MM.1S (cell line): ENCODE data around the gene PARK7.

ENCODE experiments used
- EZH2phosphoT487 ChIP-seq: fragments of 300-600 bp; sonication (generic); IDR thresholded peaks from 2 replicates; pipeline ENCODE4 v1.6.1; 2018; ENCODE audit warnings: antibody characterized with exemption, low read length
- TF ChIP-seq, protein P1 (sequence below): fragments of 300-600 bp; sonication (generic); IDR thresholded peaks from 2 replicates; pipeline ENCODE4 v1.5.1; 2016; ENCODE audit warnings: antibody characterized with exemption, low read length, mixed read lengths

DNA sequence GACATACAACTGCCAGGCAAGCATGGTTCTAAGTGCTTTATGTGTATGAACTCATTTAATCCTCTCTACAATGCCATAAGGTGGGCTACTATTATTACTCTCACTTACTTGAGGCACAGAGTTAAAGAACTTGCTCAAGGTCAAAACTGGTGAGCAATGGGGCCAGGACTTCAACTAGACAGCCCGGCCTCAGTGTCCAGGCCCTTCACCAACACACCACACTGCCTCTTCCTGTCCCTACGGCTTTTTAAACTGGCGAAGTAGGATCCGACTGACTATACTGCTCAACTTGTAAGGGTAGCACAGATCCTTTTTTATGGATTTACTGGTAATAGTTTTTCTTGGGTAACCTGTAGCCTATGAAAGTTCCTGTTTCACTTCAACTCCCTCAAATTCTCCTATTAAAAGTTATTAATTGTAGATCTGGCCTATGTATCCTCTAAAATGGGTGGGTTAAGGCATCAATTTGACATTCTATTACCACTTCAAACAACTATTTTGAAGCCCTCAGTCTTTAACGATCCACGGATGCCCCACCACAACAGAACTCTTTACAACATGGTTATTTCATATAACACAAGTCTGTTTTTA is 60.3 kb downstream of the PARK7 start:
- TF ChIP-seq, protein P1, sequence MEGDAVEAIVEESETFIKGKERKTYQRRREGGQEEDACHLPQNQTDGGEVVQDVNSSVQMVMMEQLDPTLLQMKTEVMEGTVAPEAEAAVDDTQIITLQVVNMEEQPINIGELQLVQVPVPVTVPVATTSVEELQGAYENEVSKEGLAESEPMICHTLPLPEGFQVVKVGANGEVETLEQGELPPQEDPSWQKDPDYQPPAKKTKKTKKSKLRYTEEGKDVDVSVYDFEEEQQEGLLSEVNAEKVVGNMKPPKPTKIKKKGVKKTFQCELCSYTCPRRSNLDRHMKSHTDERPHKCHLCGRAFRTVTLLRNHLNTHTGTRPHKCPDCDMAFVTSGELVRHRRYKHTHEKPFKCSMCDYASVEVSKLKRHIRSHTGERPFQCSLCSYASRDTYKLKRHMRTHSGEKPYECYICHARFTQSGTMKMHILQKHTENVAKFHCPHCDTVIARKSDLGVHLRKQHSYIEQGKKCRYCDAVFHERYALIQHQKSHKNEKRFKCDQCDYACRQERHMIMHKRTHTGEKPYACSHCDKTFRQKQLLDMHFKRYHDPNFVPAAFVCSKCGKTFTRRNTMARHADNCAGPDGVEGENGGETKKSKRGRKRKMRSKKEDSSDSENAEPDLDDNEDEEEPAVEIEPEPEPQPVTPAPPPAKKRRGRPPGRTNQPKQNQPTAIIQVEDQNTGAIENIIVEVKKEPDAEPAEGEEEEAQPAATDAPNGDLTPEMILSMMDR = no peak
- no peak for TF ChIP-seq EZH2phosphoT487
